ENCODE measurements around the gene RCE1. TPM values are rescaled to one million over a fixed set of nuclear protein-coding genes. Genes with fewer than 3 reads are reported as not detected.

Gene RCE1
- total RNA-seq, 1 donor from 2014 or later: 18.8 TPM

GRCh38 chr11:66878474-66878873 lies 35.2 kb downstream of the RCE1 start:
- H3K4me3 Mint-ChIP-seq (ENCODE audit: unreplicated experiment): peak overlapping the region; percentile 25
- H3K27ac Mint-ChIP-seq (ENCODE audit: unreplicated experiment): peak overlapping the region; percentile 76
- no peak for TF ChIP-seq CTCF (IDR thresholded peaks at IDR 0.05)
- H3K27me3 Mint-ChIP-seq (ENCODE audit: low read depth): no peaks in the 10 kb centered on the region
- no peak for DNase-seq (ENCODE audit: low spot score)
- no peaks in the 10 kb centered on the region for H3K36me3 Mint-ChIP-seq (ENCODE audit: low read depth)
- peaks cover 55% of the 10 kb centered on the region for H3K4me1 Mint-ChIP-seq (ENCODE audit: low read depth)
- no peaks in the 10 kb centered on the region for H3K9me3 Mint-ChIP-seq (ENCODE audit: low read depth)

GRCh38 chr11:66879000-66879399 lies 35.8 kb downstream of the RCE1 start:
- TF ChIP-seq CTCF (IDR thresholded peaks at IDR 0.05): no peak
- no peak for DNase-seq (ENCODE audit: low spot score)
- Mint-ChIP-seq H3K27me3 (ENCODE audit: low read depth) (no peaks in the 10 kb centered on the region), H3K27ac (ENCODE audit: unreplicated experiment) (no peak overlapping the region), H3K9me3 (ENCODE audit: low read depth) (no peaks in the 10 kb centered on the region), H3K36me3 (ENCODE audit: low read depth) (no peaks in the 10 kb centered on the region), H3K4me1 (ENCODE audit: low read depth) (peaks cover 59% of the 10 kb centered on the region), H3K4me3 (ENCODE audit: unreplicated experiment) (no peak overlapping the region)

- Mint-ChIP-seq H3K27ac (ENCODE audit: unreplicated experiment) (no peak overlapping the region), H3K9me3 (ENCODE audit: low read depth) (no peaks in the 10 kb centered on the region), H3K4me1 (ENCODE audit: low read depth) (peaks cover 59% of the 10 kb centered on the region), H3K4me3 (ENCODE audit: unreplicated experiment) (no peak overlapping the region), H3K27me3 (ENCODE audit: low read depth) (no peaks in the 10 kb centered on the region), H3K36me3 (ENCODE audit: low read depth) (no peaks in the 10 kb centered on the region)
- TF ChIP-seq CTCF (IDR thresholded peaks at IDR 0.05): no peak
- DNase-seq (ENCODE audit: low spot score): no peak
Measured at GRCh38 chr11:66879583-66879982, 36.3 kb downstream of the RCE1 start.

- Mint-ChIP-seq H3K4me1 (ENCODE audit: low read depth) (peaks cover 59% of the 10 kb centered on the region), H3K36me3 (ENCODE audit: low read depth) (no peaks in the 10 kb centered on the region), H3K27ac (ENCODE audit: unreplicated experiment) (no peak overlapping the region), H3K4me3 (ENCODE audit: unreplicated experiment) (no peak overlapping the region), H3K9me3 (ENCODE audit: low read depth) (no peaks in the 10 kb centered on the region), H3K27me3 (ENCODE audit: low read depth) (no peaks in the 10 kb centered on the region)
- DNase-seq (ENCODE audit: low spot score): no peak
- TF ChIP-seq CTCF (IDR thresholded peaks at IDR 0.05): no peak
Measured at GRCh38 chr11:66879999-66880398, 36.8 kb downstream of the RCE1 start.

- no peaks in the 10 kb centered on the region for H3K9me3 Mint-ChIP-seq (ENCODE audit: low read depth)
- H3K36me3 Mint-ChIP-seq (ENCODE audit: low read depth): no peaks in the 10 kb centered on the region
- peaks cover 61% of the 10 kb centered on the region for H3K4me1 Mint-ChIP-seq (ENCODE audit: low read depth)
- H3K4me3 Mint-ChIP-seq (ENCODE audit: unreplicated experiment): no peak overlapping the region
- no peaks in the 10 kb centered on the region for H3K27me3 Mint-ChIP-seq (ENCODE audit: low read depth)
- no peak for DNase-seq (ENCODE audit: low spot score)
- TF ChIP-seq CTCF (IDR thresholded peaks at IDR 0.05): peak; percentile 26
- no peak overlapping the region for H3K27ac Mint-ChIP-seq (ENCODE audit: unreplicated experiment)
Measured at GRCh38 chr11:66880496-66881450, 37.5 kb downstream of the RCE1 start.

Data from chondrocyte (in vitro differentiated cells).